Measurements from ENCODE around the gene TP53I11. TPM values are rescaled to one million over a fixed set of nuclear protein-coding genes. Genes with fewer than 3 reads are reported as not detected.

The TP53I11 gene
- total and polyA plus RNA-seq, 9 of the 15 experiments (the other 6 are each of a cell fraction or from before 2014, with no cell fraction given), result 0.14 to 2.5 (median 1.2) TPM; not detected in 2

- CTCF ChIA-PET (ENCODE audit: low intra/inter-chr PET ratio), result no interaction called here
- H3K4me3 ChIP-seq, result no peak overlapping the region
- H3K9me3 ChIP-seq (replicated peaks; ENCODE audit: control insufficient read depth, insufficient read depth, low read depth, low read length), result no peaks in the 10 kb centered on the region
- FAIRE-seq (no peak), DNase-seq (ENCODE audit: extremely low read depth in 1 of 4, low spot score in 3 of 4) (no peak), ATAC-seq (no peak)
- BruUV-seq (replicated peaks), result no TSS peak
- no peak overlapping the region for H3K9ac ChIP-seq (ENCODE audit: insufficient read depth in 1 of 2, low read depth in 2 of 2, low read length in 2 of 2)
- intact Hi-C loops (cut with micrococcal nuclease) (no loop called here), in situ Hi-C loops (cut with MboI) (no loop called here)
- no peak overlapping the region for H3K4me2 ChIP-seq (ENCODE audit: insufficient read depth, low read length)
- H2AFZ ChIP-seq (ENCODE audit: low read depth, low read length), result no peak overlapping the region
- H3K27me3 ChIP-seq (ENCODE audit: control insufficient read depth in 2 of 2, insufficient read depth in 2 of 2, low read length in 2 of 2), result peaks cover 0 to 70% of the 10 kb centered on the region in 2 experiments; a peak in 3 of 5 replicates
- no peaks in the 10 kb centered on the region for H3K79me2 ChIP-seq (ENCODE audit: control insufficient read depth, insufficient read depth, low read length)
- H3K27ac ChIP-seq (ENCODE audit: extremely low read depth, low read depth, low read length), result no peak overlapping the region
- peak; percentile 47 for TF ChIP-seq RFX1 (IDR thresholded peaks at IDR 0.05)
- no peak for TF ChIP-seq ESRRA (IDR thresholded peaks at IDR 0.05; ENCODE audit: borderline replicate concordance, low read depth)
- H3K36me3 ChIP-seq (ENCODE audit: control insufficient read depth, insufficient read depth, low read length), result no peaks in the 10 kb centered on the region
- H3K9me1 ChIP-seq (ENCODE audit: control insufficient read depth, insufficient read depth, low read length), result no peaks in the 10 kb centered on the region
- 3% methylated on average over 12 of the region's 13 CpGs for WGBS (ENCODE audit: insufficient coverage, low coverage, missing lambda C conversion rate)
- H4K20me1 ChIP-seq (replicated peaks; ENCODE audit: control insufficient read depth, insufficient read depth, low read length), result peaks cover 22% of the 10 kb centered on the region; the same call in 1 of the 2 replicates
- peaks cover 0 to 7% of the 10 kb centered on the region in 2 experiments; a peak in 1 of 5 replicates for H3K4me1 ChIP-seq (replicated peaks in 1 of 2; ENCODE audit: control insufficient read depth in 2 of 2, insufficient read depth in 2 of 2, low read length in 2 of 2)
- POLR2A ChIA-PET, result no interaction called here
Observed at GRCh38 chr11:44973632-44974401, 23.1 kb upstream of the TP53I11 start.

GRCh38 chr11:44972746-44973435, 22.2 kb upstream of the TP53I11 start:
- ATAC-seq, result no peak
- Histone ChIP-seq H3K4me1 (replicated peaks in 1 of 2; ENCODE audit: control insufficient read depth in 2 of 2, insufficient read depth in 2 of 2, low read length in 2 of 2) (peaks cover 0 to 7% of the 10 kb centered on the region in 2 experiments; a peak in 1 of 5 replicates), H2AFZ (ENCODE audit: low read depth, low read length) (no peak overlapping the region), H3K4me3 (no peak overlapping the region), H3K79me2 (ENCODE audit: control insufficient read depth, insufficient read depth, low read length) (no peaks in the 10 kb centered on the region), H3K4me2 (ENCODE audit: insufficient read depth, low read length) (no peak overlapping the region), H3K9me3 (replicated peaks; ENCODE audit: control insufficient read depth, insufficient read depth, low read depth, low read length) (no peaks in the 10 kb centered on the region), H3K9ac (ENCODE audit: insufficient read depth in 1 of 2, low read depth in 2 of 2, low read length in 2 of 2) (no peak overlapping the region), H3K36me3 (ENCODE audit: control insufficient read depth, insufficient read depth, low read length) (no peaks in the 10 kb centered on the region), H3K9me1 (ENCODE audit: control insufficient read depth, insufficient read depth, low read length) (no peaks in the 10 kb centered on the region), H4K20me1 (replicated peaks; ENCODE audit: control insufficient read depth, insufficient read depth, low read length) (peaks cover 22% of the 10 kb centered on the region; the same call in 1 of the 2 replicates), H3K27ac (ENCODE audit: extremely low read depth, low read depth, low read length) (no peak overlapping the region), H3K27me3 (ENCODE audit: control insufficient read depth in 2 of 2, insufficient read depth in 2 of 2, low read length in 2 of 2) (peaks cover 0 to 65% of the 10 kb centered on the region in 2 experiments; a peak in 4 of 5 replicates)
- ChIA-PET POLR2A (no interaction called here), CTCF (ENCODE audit: low intra/inter-chr PET ratio) (no interaction called here)
- in situ Hi-C loops (cut with MboI) (no loop called here), intact Hi-C loops (cut with micrococcal nuclease) (no loop called here)
- FAIRE-seq, result no peak
- WGBS (ENCODE audit: insufficient coverage, low coverage, missing lambda C conversion rate), result 30% methylated on average over 18 of the region's 19 CpGs
- DNase-seq (ENCODE audit: extremely low read depth in 1 of 4, low spot score in 3 of 4), result no peak
- no TSS peak for BruUV-seq (replicated peaks)
- TF ChIP-seq ETS1 (conservative IDR thresholded peaks at IDR 0.05; ENCODE audit: control insufficient read depth, low read depth, low read length) (no peak), GTF2E2 (tag; IDR thresholded peaks at IDR 0.05) (no peak), PRMT5 (CRISPR knock-in tag; IDR thresholded peaks at IDR 0.05) (no peak), ZNF354B (CRISPR knock-in tag; IDR thresholded peaks at IDR 0.05) (no peak), RCOR1 (IDR thresholded peaks at IDR 0.05; ENCODE audit: borderline replicate concordance in 1 of 2, low read depth in 2 of 2, low read length in 2 of 2) (no peak)

Data from K562 (cell line).